HG03432 (cell line): ENCODE data around the gene TLDC2.
A peak's percentile ranks its signal among the peaks of the same experiment; 100 is the strongest.

Experiments used
- ATAC-seq: cut with Tn5 transposase; IDR thresholded peaks from one replicate; pipeline ENCODE4 v1.9.1; 2021; ENCODE audit warnings: mild to moderate bottlenecking, moderate library complexity; ENCODE audit not compliant: unreplicated experiment

The TLDC2 gene

GRCh38 chr20:36849333-36850065 is 26.4 kb upstream of the TLDC2 start:
- no peak for ATAC-seq

- ATAC-seq = no peak
Measured at GRCh38 chr20:36850759-36851158, 25.2 kb upstream of the TLDC2 start.

GRCh38 chr20:36851490-36851889 is 24.4 kb upstream of the TLDC2 start:
- no peak for ATAC-seq

- ATAC-seq = peak; percentile 44
Measured at GRCh38 chr20:36852187-36852586, 23.8 kb upstream of the TLDC2 start.

GRCh38 chr20:36854348-36855240 is 21.3 kb upstream of the TLDC2 start:
- no peak for ATAC-seq

GRCh38 chr20:36855241-36855657 is 20.7 kb upstream of the TLDC2 start:
- ATAC-seq = no peak

GRCh38 chr20:36856195-36856594 is 19.7 kb upstream of the TLDC2 start:
- ATAC-seq = no peak

GRCh38 chr20:36856691-36857635 is 19.0 kb upstream of the TLDC2 start:
- ATAC-seq = no peak

- ATAC-seq = no peak
Measured at GRCh38 chr20:36859282-36859555, 16.7 kb upstream of the TLDC2 start.

GRCh38 chr20:36859700-36860330 is 16.1 kb upstream of the TLDC2 start:
- no peak for ATAC-seq

GRCh38 chr20:36860339-36860738 is 15.6 kb upstream of the TLDC2 start:
- no peak for ATAC-seq

GRCh38 chr20:36860811-36861624 is 14.9 kb upstream of the TLDC2 start:
- ATAC-seq = no peak

GRCh38 chr20:36861625-36861874 is 14.4 kb upstream of the TLDC2 start:
- ATAC-seq = no peak

- no peak for ATAC-seq
Measured at GRCh38 chr20:36861875-36862801, 13.8 kb upstream of the TLDC2 start.

- peak; percentile 58 for ATAC-seq
Measured at GRCh38 chr20:36862857-36863668, 12.9 kb upstream of the TLDC2 start.

GRCh38 chr20:36865076-36865860 is 10.7 kb upstream of the TLDC2 start:
- ATAC-seq = no peak

GRCh38 chr20:36865861-36866149 is 10.1 kb upstream of the TLDC2 start:
- ATAC-seq = no peak

GRCh38 chr20:36866164-36866563 is 9.8 kb upstream of the TLDC2 start:
- ATAC-seq = no peak
